ENCODE measurements around the gene CEP350.

Gene CEP350

DNA sequence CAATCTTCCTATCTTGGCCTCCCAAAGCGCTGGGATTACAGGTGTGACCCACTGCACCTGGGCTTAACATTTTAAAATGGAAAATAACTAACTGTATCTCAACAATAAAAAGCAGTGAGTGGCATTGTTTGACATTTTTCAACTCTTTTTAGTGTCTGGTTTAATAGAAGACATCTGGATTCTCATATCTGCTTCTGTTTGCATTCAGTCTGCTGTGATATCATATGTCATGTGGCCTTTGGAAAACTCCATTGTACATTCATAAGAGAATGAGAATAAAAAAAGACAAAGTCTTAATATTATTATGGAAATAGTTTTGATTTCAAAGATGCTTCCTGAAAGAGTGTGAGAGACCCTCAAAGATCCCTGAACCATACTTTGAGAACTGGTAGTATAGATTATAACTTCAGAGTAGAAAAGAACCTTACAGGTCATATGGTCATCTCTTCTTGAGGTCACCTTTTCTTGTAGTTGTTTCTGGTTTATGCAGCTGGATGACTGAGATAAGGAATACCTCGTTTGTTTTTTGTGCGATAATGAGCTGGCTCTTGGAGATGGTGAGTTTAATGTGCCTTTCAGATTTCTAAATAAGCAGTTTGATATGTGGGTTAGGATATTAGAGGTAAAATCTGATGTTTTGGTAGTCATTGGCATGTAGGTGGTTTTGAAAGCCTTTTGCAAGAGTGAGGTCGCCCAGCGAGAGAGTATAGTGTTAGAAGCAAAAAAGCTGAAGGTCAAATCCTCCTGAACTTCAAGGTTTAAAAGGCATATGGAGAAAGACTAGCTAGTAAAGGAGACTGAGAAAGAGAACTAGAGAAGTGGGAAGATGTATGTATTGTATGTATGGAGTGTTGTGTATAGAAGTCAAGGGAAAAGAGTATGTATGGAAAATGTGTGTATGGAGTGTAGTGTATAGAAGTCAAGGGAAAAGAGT is 17.2 kb downstream of the CEP350 start:
- Histone ChIP-seq H2AFZ (ENCODE audit: low read length) (no peak overlapping the region), H3K9me2 (ENCODE audit: low read depth, low read length) (no peaks in the 10 kb centered on the region), H4K20me1 (ENCODE audit: insufficient read depth, low read length) (no peaks in the 10 kb centered on the region), H3K4me3 (ENCODE audit: low read depth, low read length, poor library complexity, severe bottlenecking) (no peak overlapping the region), H3F3A (ENCODE audit: insufficient read depth, low read length) (no peaks in the 10 kb centered on the region), H3K79me2 (ENCODE audit: insufficient read depth, low read length) (peaks cover 80% of the 10 kb centered on the region), H3K9me3 (ENCODE audit: low read length) (peaks cover 4% of the 10 kb centered on the region; the same call in 1 of the 2 replicates), H3K4me1 (ENCODE audit: insufficient read depth, low read length, severe bottlenecking) (peaks cover 23% of the 10 kb centered on the region), H3K27ac (ENCODE audit: low read depth, low read length, poor library complexity, severe bottlenecking) (no peak overlapping the region), H3K36me3 (ENCODE audit: insufficient read depth, low read length) (peaks cover 12% of the 10 kb centered on the region), H3K27me3 (ENCODE audit: insufficient read depth, low read length) (no peaks in the 10 kb centered on the region), H3K4me2 (ENCODE audit: low read length) (no peak overlapping the region), H3K9ac (ENCODE audit: low read length) (no peak overlapping the region)
- TF ChIP-seq EZH2 (IDR thresholded peaks at IDR 0.05; ENCODE audit: borderline replicate concordance, low read length), result no peak
- TF ChIP-seq, protein P1, sequence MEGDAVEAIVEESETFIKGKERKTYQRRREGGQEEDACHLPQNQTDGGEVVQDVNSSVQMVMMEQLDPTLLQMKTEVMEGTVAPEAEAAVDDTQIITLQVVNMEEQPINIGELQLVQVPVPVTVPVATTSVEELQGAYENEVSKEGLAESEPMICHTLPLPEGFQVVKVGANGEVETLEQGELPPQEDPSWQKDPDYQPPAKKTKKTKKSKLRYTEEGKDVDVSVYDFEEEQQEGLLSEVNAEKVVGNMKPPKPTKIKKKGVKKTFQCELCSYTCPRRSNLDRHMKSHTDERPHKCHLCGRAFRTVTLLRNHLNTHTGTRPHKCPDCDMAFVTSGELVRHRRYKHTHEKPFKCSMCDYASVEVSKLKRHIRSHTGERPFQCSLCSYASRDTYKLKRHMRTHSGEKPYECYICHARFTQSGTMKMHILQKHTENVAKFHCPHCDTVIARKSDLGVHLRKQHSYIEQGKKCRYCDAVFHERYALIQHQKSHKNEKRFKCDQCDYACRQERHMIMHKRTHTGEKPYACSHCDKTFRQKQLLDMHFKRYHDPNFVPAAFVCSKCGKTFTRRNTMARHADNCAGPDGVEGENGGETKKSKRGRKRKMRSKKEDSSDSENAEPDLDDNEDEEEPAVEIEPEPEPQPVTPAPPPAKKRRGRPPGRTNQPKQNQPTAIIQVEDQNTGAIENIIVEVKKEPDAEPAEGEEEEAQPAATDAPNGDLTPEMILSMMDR (IDR thresholded peaks at IDR 0.05; ENCODE audit: low read length), result no peak

GRCh38 chr1:179973198-179974110 is 18.8 kb downstream of the CEP350 start:
- peaks cover 84% of the 10 kb centered on the region for H3K79me2 ChIP-seq (ENCODE audit: insufficient read depth, low read length)
- H3K4me3 ChIP-seq (ENCODE audit: low read depth, low read length, poor library complexity, severe bottlenecking), result no peak overlapping the region
- no peaks in the 10 kb centered on the region for H3K27me3 ChIP-seq (ENCODE audit: insufficient read depth, low read length)
- H3K9me3 ChIP-seq (ENCODE audit: low read length), result no peaks in the 10 kb centered on the region
- TF ChIP-seq EZH2 (IDR thresholded peaks at IDR 0.05; ENCODE audit: borderline replicate concordance, low read length), result no peak
- TF ChIP-seq, protein P1 (IDR thresholded peaks at IDR 0.05; ENCODE audit: low read length), result no peak
- no peak overlapping the region for H3K9ac ChIP-seq (ENCODE audit: low read length)
- no peaks in the 10 kb centered on the region for H4K20me1 ChIP-seq (ENCODE audit: insufficient read depth, low read length)
- H3F3A ChIP-seq (ENCODE audit: insufficient read depth, low read length), result no peaks in the 10 kb centered on the region
- no peaks in the 10 kb centered on the region for H3K9me2 ChIP-seq (ENCODE audit: low read depth, low read length)
- H3K36me3 ChIP-seq (ENCODE audit: insufficient read depth, low read length), result peaks cover 8% of the 10 kb centered on the region; the same call in 1 of the 2 replicates
- peaks cover 23% of the 10 kb centered on the region for H3K4me1 ChIP-seq (ENCODE audit: insufficient read depth, low read length, severe bottlenecking)
- no peak overlapping the region for H3K27ac ChIP-seq (ENCODE audit: low read depth, low read length, poor library complexity, severe bottlenecking)
- H3K4me2 ChIP-seq (ENCODE audit: low read length), result peak overlapping the region; percentile 43; the same call in 1 of the 2 replicates
- H2AFZ ChIP-seq (ENCODE audit: low read length), result no peak overlapping the region

DNA sequence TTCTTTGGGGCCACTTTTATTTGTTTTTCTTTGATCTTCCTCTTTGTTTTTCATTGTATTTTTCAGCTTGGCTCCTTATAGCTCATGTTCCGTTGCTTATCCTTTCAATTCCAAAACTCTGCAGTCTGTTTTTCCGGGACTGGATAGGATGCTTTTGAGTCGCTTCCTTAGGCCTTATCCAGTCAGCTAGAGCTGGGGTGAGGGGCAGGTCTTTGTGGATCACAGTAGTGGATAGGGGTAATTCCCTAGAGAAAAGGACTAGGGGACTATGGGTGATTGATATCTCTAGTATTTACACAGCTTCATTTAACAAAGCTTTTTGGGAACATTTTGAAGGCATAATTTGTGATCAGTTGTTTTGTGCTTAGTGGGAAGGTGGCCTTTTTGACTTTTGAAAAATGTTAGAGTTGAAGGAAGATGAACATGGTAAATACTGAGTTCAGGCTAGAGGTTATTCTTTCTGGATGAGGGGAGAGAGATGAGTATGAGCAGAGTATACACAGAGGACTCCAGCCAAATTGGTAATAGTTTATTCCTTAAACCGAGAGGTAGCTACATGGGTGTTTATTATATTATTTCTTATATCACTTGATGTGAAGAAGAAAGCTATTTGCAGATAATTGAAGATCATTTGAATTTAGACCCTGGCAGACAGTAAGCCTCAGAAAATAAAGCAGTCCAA is 22.5 kb downstream of the CEP350 start:
- Histone ChIP-seq H3K9ac (ENCODE audit: low read length) (no peak overlapping the region), H3K4me1 (ENCODE audit: insufficient read depth, low read length, severe bottlenecking) (peaks cover 10% of the 10 kb centered on the region), H3K9me3 (ENCODE audit: low read length) (no peaks in the 10 kb centered on the region), H3K9me2 (ENCODE audit: low read depth, low read length) (no peaks in the 10 kb centered on the region), H2AFZ (ENCODE audit: low read length) (no peak overlapping the region), H3F3A (ENCODE audit: insufficient read depth, low read length) (no peaks in the 10 kb centered on the region), H3K27me3 (ENCODE audit: insufficient read depth, low read length) (no peaks in the 10 kb centered on the region), H3K27ac (ENCODE audit: low read depth, low read length, poor library complexity, severe bottlenecking) (no peak overlapping the region), H3K36me3 (ENCODE audit: insufficient read depth, low read length) (no peaks in the 10 kb centered on the region), H3K79me2 (ENCODE audit: insufficient read depth, low read length) (peaks cover 87% of the 10 kb centered on the region), H3K4me2 (ENCODE audit: low read length) (no peak overlapping the region), H3K4me3 (ENCODE audit: low read depth, low read length, poor library complexity, severe bottlenecking) (no peak overlapping the region), H4K20me1 (ENCODE audit: insufficient read depth, low read length) (no peaks in the 10 kb centered on the region)
- TF ChIP-seq EZH2 (IDR thresholded peaks at IDR 0.05; ENCODE audit: borderline replicate concordance, low read length), result no peak
- TF ChIP-seq, protein P1 (IDR thresholded peaks at IDR 0.05; ENCODE audit: low read length), result no peak
